ENCODE results near the gene XK.
"Not testable (repeated sequence)": the region's sequence is repeated elsewhere in the genome, so short reads cannot be mapped to it uniquely, and the experiment has no call there.

The XK gene

GRCh38 chrX:37757082-37757481 is 71.5 kb downstream of the XK start:
- DNase-seq = no peak

- no peak for DNase-seq
These were observed 73.8 kb downstream of the XK start for GRCh38 chrX:37759351-37759750.

DNA sequence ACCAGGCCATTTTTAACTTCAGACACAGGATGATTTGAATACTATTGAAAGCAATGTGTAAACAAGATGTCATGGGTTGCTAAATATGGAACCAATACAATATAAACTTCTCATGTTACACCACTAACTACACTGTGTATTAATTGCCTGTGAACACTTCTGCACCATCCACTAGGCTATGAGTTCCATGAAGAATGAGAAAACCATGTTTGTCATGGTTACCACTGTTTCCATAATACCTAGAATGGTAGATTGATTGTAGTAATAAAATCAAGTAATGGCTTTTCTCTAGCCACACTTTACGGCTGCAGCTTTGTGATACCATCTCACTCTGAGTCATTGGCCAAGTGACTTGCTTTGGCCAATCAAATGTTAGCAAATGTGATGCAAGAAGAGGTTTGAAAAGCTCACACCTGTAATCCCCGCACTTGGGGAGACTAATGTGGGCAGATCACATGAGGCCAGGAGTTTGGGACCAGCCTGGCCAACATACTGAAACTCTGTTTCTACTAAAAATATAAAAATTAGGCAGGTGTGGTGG is 74.4 kb downstream of the XK start:
- DNase-seq = no peak

GRCh38 chrX:37763400-37763799 is 77.8 kb downstream of the XK start:
- DNase-seq = no peak

- DNase-seq = no peak
These were observed 79.9 kb downstream of the XK start for GRCh38 chrX:37765507-37765906.

- DNase-seq = no peak
These were observed 81.8 kb downstream of the XK start for GRCh38 chrX:37767430-37767829.

DNA sequence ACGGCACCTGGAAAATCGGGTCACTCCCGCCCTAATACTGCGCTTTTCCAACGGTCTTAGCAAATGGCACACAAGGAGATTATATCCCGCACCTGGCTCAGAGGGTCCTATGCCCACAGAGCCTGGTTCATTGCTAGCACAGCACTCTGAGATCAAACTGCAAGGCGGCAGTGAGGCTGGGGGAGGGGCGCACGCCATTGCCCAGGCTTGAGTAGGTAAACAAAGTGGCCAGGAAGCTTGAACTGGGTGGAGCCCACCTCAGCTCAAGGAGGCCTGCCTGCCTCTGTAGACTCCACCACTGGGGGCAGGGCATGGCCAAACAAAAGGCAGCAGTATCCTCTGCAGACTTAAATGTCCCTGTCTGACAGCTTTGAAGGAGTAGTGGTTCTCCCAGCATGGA is 83.3 kb downstream of the XK start:
- DNase-seq = not testable (repeated sequence)

DNA sequence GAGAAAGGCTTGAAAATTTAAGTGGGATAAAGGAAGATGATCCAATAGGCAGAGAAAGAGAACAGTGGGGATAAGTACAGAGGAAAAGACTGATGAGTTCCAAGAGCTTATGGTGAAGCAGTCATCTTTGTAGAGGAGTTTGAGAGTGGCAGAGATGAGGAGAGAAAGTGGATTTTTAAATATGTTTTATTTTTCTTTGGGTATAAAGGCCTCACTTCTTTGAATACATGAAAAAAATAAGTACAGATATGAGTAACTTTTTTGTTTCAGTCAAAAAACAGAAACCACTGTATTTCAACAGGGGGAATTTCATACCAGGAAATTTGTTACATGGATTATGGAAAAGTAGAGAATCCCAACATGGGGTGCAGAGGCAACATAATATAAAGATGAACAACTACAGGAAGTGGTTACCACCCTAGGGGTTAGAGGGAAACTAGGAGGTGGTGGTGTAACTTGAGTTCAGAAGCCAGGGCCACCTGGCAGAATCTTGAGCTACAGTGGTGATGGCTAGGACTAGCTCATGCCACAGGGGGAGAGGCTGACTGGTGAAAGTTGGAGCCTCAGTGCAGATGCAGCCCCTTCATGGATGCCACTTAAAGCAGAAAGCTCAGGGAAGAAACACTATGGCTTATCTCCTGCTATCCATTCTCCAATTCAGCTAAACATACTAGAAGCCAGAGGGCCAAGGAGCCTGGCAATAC is 90.8 kb downstream of the XK start:
- DNase-seq = no peak

GRCh38 chrX:37776987-37777325 is 91.4 kb downstream of the XK start:
- DNase-seq = no peak

DNA sequence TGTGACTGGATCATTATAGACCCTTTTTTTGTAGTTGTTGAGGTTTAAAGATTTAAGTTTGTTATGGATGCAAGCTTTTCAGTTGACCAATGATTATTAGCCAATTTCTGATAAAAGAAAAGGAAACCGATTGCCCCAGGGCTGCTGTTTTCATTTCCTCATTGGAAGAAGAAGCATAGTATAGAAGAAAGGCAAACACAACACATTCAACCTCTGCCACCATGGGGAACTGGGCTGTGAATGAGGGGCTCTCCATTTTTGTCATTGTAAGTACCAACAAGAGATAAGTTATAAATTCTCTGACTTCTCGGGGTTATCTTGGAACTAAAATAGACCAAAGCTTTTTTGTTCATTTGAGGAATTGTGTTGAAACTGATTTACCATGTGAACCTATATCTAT is 94.3 kb downstream of the XK start, which contains the start of gene CYBB:
Gene CYBB (plus strand): TSS at position 203 of the 400 bp plus-strand sequence. CDS start 19 bp downstream, at position 222.
- no peak for DNase-seq

DNA sequence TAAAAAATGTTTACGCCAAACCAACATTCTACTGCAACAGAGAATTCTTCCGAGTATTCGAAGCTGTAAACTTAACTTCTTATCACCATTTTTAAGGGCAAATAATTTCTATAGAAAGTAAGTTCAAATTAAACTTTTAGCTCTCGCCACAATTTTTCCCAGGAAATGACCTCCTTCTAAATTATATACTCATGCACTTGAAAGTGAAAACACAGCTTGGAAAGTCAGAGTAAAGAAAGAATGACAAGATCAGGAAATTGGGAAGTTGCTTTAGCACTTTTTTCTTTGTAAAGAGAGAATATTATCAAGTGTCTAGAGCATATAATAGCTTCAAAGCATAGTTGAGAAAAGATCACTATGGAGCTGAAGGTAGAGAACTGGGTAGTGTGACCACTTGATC is 95.5 kb downstream of the XK start:
- DNase-seq = no peak
